HG02973 (cell line): ENCODE results near the gene TCTN2.

Experiments used
- ATAC-seq: cut with Tn5 transposase; IDR thresholded peaks from one replicate; pipeline ENCODE4 v1.9.1; 2021; ENCODE audit warnings: moderate library complexity; ENCODE audit not compliant: unreplicated experiment

The TCTN2 gene

DNA sequence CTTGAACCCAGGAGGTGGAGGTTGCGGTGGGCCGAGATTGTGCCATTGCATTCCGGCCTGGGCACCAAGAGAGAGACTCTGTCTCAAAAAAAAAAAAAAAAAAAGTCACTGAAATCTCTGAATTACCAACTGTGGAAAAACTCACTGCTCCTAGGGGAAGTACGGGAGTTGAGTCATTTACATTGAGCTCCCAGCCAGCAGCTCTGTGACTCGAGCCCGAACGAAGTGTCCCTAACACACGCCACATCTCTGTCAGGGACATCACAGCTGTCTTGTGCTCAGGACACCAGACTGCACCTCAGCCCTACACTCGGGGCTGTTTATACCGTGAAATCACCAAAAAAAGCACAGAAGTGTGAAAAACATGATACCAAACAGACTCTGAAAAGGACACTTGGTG lies 62.3 kb downstream of the TCTN2 start:
- ATAC-seq, result no peak

DNA sequence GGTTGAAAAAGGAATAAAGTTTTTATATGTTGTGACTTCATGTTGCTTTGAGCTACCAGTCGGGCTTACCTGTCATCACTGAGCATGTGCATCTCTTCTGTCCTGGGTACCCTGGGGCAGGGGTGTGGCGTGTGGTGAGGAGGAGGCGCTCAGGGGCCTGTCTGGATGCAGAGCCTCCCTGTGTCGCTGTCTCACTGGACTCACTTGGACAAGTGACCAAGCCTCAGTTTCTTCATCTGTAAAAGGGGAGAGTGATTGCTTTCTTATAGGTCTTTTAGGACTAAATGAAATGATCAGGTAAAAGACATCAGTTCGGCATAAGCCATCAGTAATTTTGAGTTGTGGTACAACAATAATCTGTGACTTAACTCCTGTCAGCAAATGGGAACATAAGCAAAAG lies 63.4 kb downstream of the TCTN2 start:
- no peak for ATAC-seq

DNA sequence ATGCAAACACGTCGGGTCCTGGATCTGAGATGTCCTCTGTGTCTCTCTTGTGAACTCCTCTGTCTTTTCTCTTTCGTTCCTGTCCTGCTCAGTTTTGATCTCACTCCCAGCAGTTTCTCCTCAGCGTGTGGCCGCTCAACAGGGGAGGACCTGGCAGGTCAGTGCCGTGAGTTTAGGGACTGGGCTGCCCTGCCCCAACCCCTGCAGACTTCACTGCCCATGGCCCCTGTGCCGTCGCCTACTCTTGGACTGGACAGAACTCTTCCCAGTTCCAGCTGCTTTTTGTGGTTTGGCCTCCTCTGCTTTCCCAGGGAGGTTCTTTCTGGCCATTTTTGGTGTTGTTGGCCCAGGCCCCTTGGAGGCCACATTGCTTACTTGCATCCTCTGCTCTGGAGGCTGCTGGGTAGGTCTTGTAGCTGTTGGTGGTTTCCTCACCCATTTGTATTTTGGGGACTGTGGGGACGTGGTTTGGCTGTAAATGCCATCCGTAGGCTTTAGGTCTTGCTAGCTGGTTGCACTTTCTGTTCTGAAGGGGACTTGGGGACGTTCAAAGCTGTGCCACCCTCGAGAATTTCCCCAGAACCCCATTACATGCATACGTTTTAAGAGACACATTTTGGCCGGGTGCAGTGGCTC lies 71.1 kb downstream of the TCTN2 start:
- ATAC-seq, result no peak

DNA sequence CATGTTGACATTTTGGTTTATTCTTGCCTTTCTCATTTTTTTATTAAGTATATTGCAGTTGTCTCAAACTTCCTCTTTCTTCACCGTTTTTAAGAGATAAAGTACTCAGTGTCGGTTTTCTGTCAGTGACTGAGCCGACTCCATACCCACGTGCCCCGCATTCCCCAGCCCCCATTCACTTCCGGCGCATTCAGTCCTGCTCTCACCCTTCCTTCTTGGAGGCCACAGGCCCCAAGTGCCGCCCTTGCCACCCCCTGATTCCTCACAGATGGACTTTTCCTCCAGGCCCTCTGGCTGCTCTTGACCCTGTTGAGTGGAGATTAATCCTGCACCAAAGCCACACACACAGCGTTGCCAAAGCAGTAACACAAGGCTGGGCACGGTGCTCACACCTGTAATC lies 72.1 kb downstream of the TCTN2 start:
- ATAC-seq, result no peak

DNA sequence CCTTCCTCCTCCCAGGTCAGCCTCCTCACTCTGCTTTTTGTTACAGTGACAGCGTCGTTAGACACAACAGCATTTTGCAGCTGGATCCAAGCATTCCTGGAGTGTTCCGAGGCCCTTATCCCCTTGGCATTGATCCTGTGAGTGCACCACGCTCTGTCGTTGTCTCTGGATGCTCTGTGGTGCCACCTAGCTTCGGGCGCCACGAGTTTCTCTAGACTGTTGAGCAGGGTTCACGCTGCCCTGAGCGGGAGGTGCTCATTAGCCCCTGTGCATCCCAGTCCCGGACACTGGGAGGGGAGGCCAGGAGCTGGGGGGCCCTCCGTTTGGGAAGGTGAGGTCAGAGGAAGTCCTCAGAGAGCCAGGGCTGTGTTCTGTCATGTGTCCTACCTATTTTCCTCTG lies 73.9 kb downstream of the TCTN2 start:
- no peak for ATAC-seq

DNA sequence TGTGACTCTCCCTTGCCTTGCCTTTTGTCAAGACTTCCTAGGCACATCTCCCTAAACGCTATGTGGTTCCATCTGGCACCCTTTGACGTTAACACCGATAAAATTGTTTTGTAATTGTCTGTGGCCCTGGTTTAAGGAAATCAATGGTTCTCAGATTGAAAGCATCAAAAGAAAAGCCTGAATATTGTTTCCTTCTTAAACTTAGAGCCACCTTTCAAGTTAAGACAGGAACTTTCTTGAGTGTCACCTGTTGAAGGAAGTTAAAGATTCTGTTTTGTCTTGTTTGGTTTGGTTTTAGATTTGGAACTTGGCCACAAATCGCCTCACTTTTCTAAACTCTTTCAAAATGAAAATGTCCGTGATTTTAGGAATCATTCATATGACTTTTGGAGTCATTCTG lies 76.4 kb downstream of the TCTN2 start:
- no peak for ATAC-seq

DNA sequence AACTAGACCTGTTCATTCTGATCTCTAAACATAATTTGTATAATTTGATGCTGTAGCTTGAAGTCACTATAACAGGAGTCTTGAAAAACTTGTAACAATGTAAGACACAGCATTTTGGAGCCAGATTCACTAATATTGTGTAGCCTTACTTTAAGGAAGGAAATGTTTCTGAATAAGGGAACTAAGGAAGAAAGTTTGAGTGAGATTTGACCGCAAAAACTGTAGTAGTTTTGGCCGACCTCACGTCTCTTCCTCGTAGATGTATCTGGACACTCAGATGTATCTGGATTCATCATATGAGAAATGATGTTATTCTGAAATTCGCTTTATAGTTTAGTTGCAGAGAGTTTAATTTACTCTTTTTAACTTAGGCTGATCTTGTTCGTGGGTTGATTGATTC lies 77.2 kb downstream of the TCTN2 start:
- no peak for ATAC-seq

DNA sequence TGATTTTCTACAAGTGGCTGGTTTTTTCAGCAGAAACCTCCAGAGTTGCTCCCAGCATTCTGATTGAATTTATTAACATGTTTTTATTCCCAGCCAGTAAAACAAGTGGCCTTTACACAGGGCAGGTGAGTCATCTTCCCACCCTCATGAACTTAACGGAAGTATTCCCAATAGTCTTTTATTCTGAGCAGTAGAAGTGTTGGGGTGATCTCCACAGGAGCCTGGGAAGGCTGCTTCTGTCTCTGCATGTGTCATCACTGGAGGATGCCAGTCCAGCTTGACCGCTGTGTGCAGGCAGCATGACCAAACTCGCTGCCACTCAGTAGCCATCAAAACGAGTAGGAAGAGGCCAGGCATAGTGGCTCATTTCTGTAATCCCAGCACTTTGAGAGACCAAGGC lies 77.7 kb downstream of the TCTN2 start:
- no peak for ATAC-seq

DNA sequence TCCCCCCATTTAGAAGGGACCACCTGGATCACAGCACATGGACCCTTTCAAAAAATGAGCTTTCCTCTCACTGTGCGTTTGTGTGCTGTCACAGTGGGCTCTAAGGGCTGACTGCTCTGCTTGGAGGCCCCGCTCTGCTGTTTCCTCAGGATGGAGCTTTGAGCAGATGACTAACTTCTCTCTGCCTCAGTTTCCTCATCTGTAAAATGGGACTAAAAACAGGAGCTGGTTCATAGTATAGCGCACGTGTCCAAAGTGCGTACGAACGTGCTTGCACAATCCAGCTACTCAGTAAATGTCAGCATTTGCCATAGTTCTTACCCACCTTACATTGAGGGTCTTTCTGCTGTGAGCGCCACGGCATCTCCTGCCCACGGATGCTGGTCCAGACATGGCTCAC lies 78.4 kb downstream of the TCTN2 start:
- ATAC-seq, result no peak

DNA sequence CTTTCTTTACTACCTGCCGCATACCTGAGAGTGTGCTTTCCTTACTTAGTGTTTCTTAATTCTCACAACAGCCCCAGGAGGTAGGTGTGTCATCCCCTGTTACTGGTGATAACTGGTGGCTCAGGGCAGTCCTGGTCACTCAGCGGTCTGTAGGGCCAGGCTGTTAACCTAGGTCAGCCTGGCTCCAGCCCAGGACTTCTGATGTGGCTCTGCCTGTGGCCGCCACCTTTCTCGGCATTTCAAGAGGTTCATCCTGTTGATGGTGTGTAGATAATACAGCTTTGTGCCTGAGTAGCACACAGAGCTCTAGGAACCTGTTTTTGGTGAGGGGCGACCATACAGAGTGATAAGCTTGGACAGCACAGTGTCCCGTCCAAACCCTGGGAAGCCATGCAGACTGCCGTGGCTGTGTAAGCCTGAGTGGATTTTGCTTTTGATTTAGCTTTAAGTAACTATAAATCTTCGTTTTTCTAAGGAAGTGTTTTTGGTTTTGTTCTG lies 79.3 kb downstream of the TCTN2 start:
- no peak for ATAC-seq

DNA sequence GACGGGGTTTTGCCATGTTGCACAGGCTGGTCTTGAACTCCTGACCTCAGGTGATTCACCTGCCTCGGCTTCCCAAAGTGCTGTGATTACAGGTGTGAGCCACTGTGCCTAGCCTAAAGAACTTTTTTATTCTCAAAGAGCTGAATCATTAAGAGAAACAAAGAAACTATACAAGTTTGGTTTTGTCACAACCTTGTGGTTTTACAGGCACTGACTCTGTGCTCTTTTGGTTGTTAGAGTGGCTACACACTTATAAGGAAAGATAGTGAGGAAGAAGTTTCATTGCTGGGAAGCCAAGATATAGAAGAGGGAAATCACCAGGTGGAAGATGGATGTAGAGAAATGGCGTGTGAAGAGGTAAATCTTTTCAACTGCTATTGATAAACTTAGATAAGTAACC lies 81.1 kb downstream of the TCTN2 start:
- ATAC-seq, result no peak

DNA sequence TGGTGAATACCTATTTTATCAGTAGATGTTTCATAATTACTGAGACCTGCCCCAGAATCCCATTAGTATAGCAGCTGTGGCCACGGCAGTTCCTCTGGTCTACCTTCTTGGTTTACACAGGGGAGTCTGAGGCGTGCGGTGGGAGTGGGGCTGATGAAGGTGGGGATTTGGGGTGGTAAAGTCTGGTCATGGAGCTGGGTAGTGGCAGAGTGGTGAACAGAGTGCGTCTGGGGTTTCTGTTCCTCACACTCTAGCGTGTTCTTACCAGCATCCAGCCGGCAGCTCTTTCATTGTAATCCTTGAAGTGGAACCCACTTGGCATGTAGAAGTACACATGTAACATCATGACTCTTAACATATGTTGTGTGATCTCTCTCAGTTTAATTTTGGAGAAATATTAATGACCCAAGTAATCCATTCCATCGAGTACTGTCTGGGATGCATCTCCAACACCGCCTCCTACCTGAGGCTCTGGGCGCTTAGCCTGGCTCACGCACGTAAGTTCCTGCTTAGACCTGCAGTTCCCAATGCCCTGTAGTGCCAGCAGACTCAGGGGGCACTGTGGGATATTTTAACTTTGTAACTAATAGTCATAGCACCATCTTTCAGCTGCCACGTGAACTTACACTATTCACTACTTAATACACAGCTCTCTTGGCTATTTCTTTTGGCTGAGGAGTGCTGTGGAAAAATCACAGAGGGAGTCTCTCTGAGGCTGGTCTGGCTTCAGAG lies 83.3 kb downstream of the TCTN2 start:
- no peak for ATAC-seq

DNA sequence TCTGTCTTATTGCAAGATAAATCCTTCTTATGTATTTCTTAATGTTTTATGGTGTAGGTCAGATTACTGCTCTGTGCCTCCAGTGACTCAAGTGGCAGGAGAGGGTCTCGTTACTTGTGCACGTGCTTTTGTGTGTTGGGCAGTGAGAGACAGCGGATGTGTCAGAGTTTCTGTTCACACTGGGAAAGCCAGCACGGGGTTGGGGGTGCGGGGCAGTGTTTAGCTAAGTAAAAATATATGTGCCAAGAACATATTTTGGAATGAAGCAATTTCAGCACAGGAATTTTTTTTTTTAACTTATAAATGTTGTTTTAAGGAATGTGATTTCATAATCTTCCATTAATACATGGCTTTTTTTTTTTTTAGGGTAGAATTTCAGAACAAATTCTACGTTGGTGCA lies 86.6 kb downstream of the TCTN2 start:
- no peak for ATAC-seq
